Cardiac fibroblast (primary cell): Measurements from ENCODE around the gene POLD1.

ENCODE experiments used
- DNase-seq, 2 donors: peaks; one replicate each; pipeline versions ENCODE4 v3.0.0 to v3.0.0-alpha.2; 2010; ENCODE audit warnings: low read depth in 2 of 2
- H3K4me3 ChIP-seq, 2 donors: replicated peaks in 1 of 2; 1 replicate in 1 of 2; 2 replicates in 1 of 2; pipeline ENCODE4 v1.5.1; 2011; ENCODE audit warnings: low read depth in 2 of 2, low read length in 2 of 2, mild to moderate bottlenecking in 2 of 2, moderate library complexity in 1 of 2
- CTCF ChIP-seq: IDR thresholded peaks from one replicate; pipeline ENCODE4 v1.5.1; 2011; ENCODE audit warnings: low read depth, mild to moderate bottlenecking, low read length, inconsistent platforms

The POLD1 gene

GRCh38 chr19:50447053-50447452 lies 62.9 kb downstream of the POLD1 start:
- no peak for DNase-seq
- no peak for TF ChIP-seq CTCF
- no peak overlapping the region for H3K4me3 ChIP-seq

- DNase-seq = no peak
- no peak for TF ChIP-seq CTCF
- no peak overlapping the region for H3K4me3 ChIP-seq
Observed at GRCh38 chr19:50447750-50448149, 63.6 kb downstream of the POLD1 start.

GRCh38 chr19:50449236-50449899 lies 65.2 kb downstream of the POLD1 start:
- no peak for TF ChIP-seq CTCF
- DNase-seq = peak in 1 of 2 donors; percentile 14

GRCh38 chr19:50450369-50451222 lies 66.4 kb downstream of the POLD1 start:
- H3K4me3 ChIP-seq = no peak overlapping the region

More at GRCh38 chr19:50449236-50449899, 65.2 kb downstream of the POLD1 start:
- H3K4me3 ChIP-seq = no peak overlapping the region

GRCh38 chr19:50451223-50451534 lies 67.0 kb downstream of the POLD1 start:
- DNase-seq = no peak
- H3K4me3 ChIP-seq = no peak overlapping the region
- TF ChIP-seq CTCF = no peak

More at GRCh38 chr19:50450369-50451222, 66.4 kb downstream of the POLD1 start:
- TF ChIP-seq CTCF = no peak
- no peak for DNase-seq

GRCh38 chr19:50453243-50453642 lies 69.1 kb downstream of the POLD1 start:
- no peak overlapping the region for H3K4me3 ChIP-seq
- no peak for TF ChIP-seq CTCF
- no peak for DNase-seq
